Measurements from ENCODE around the gene ASB3.

ASB3 gene

GRCh38 chr2:53633441-53633840, 153.3 kb downstream of the ASB3 start:
- no peak overlapping the region for H3K9ac ChIP-seq (ENCODE audit: low read depth, low read length, poor library complexity)
- no peak overlapping the region for H3K4me3 ChIP-seq (ENCODE audit: low read length in 2 of 2)
- no peak for DNase-seq (ENCODE audit: low spot score)
- no peak overlapping the region for H2BK5ac ChIP-seq (ENCODE audit: low read length)
- H3K18ac ChIP-seq (ENCODE audit: low read length): no peak overlapping the region
- H4K91ac ChIP-seq (ENCODE audit: low read depth, low read length, poor library complexity): no peak overlapping the region
- H3K4me1 ChIP-seq (ENCODE audit: control insufficient read depth in 2 of 2, insufficient read depth in 1 of 2, low read depth in 1 of 2, low read length in 2 of 2): peaks cover 0 to 8% of the 10 kb centered on the region in 2 donors
- no peaks in the 10 kb centered on the region for H3K9me3 ChIP-seq (replicated peaks in 1 of 2; ENCODE audit: control insufficient read depth in 2 of 2, insufficient read depth in 1 of 2, low read depth in 1 of 2, low read length in 2 of 2)
- no peak overlapping the region for H2AFZ ChIP-seq (ENCODE audit: low read length)
- no peak overlapping the region for H3K23ac ChIP-seq (ENCODE audit: low read depth, low read length, poor library complexity)
- no peak overlapping the region for H4K8ac ChIP-seq (ENCODE audit: low read depth, low read length)
- no peak overlapping the region for H3K4me2 ChIP-seq (ENCODE audit: insufficient read depth, low read length, poor library complexity, severe bottlenecking)
- H3K36me3 ChIP-seq (replicated peaks in 1 of 2; ENCODE audit: control insufficient read depth in 2 of 2, insufficient read depth in 2 of 2, low read length in 2 of 2): no peaks in the 10 kb centered on the region
- H2BK12ac ChIP-seq (ENCODE audit: low read length): no peak overlapping the region
- WGBS, 2 donors (ENCODE audit: extremely low coverage in 2 of 2, insufficient read length in 2 of 2, insufficient replicate concordance in 1 of 2): no CpG with 5 or more reads among the region's 1 CpG
- H3K14ac ChIP-seq (ENCODE audit: low read length): no peak overlapping the region
- H3K27me3 ChIP-seq (ENCODE audit: control insufficient read depth in 3 of 3, insufficient read depth in 3 of 3, low read depth in 1 of 3, low read length in 3 of 3): no peaks in the 10 kb centered on the region
- no peak overlapping the region for H3K4ac ChIP-seq (ENCODE audit: low read length)
- no peak overlapping the region for H2BK15ac ChIP-seq (ENCODE audit: low read length)
- H3K79me1 ChIP-seq (ENCODE audit: low read depth, low read length): no peaks in the 10 kb centered on the region
- no peak overlapping the region for H2AK5ac ChIP-seq (ENCODE audit: low read depth, low read length)
- H3K27ac ChIP-seq (replicated peaks; ENCODE audit: low read length): no peak overlapping the region
- no peak overlapping the region for H2BK120ac ChIP-seq (ENCODE audit: low read depth, low read length)

- no peak overlapping the region for H3K4ac ChIP-seq (ENCODE audit: low read length)
- H2AK5ac ChIP-seq (ENCODE audit: low read depth, low read length): no peak overlapping the region
- no peak overlapping the region for H2BK15ac ChIP-seq (ENCODE audit: low read length)
- no peak overlapping the region for H4K8ac ChIP-seq (ENCODE audit: low read depth, low read length)
- no peak overlapping the region for H2BK12ac ChIP-seq (ENCODE audit: low read length)
- no peak overlapping the region for H3K4me3 ChIP-seq (ENCODE audit: low read length in 2 of 2)
- no peak for DNase-seq (ENCODE audit: low spot score)
- no peaks in the 10 kb centered on the region for H3K9me3 ChIP-seq (replicated peaks in 1 of 2; ENCODE audit: control insufficient read depth in 2 of 2, insufficient read depth in 1 of 2, low read depth in 1 of 2, low read length in 2 of 2)
- H3K27me3 ChIP-seq (ENCODE audit: control insufficient read depth in 3 of 3, insufficient read depth in 3 of 3, low read depth in 1 of 3, low read length in 3 of 3): no peaks in the 10 kb centered on the region
- no peaks in the 10 kb centered on the region for H3K36me3 ChIP-seq (replicated peaks in 1 of 2; ENCODE audit: control insufficient read depth in 2 of 2, insufficient read depth in 2 of 2, low read length in 2 of 2)
- H2AFZ ChIP-seq (ENCODE audit: low read length): no peak overlapping the region
- no peak overlapping the region for H2BK120ac ChIP-seq (ENCODE audit: low read depth, low read length)
- no peak overlapping the region for H3K18ac ChIP-seq (ENCODE audit: low read length)
- no peak overlapping the region for H4K91ac ChIP-seq (ENCODE audit: low read depth, low read length, poor library complexity)
- H3K9ac ChIP-seq (ENCODE audit: low read depth, low read length, poor library complexity): no peak overlapping the region
- H3K4me1 ChIP-seq (ENCODE audit: control insufficient read depth in 2 of 2, insufficient read depth in 1 of 2, low read depth in 1 of 2, low read length in 2 of 2): peaks cover 0 to 8% of the 10 kb centered on the region in 2 donors
- H3K79me1 ChIP-seq (ENCODE audit: low read depth, low read length): no peaks in the 10 kb centered on the region
- no peak overlapping the region for H2BK5ac ChIP-seq (ENCODE audit: low read length)
- no CpG with 5 or more reads among the region's 1 CpG for WGBS, 2 donors (ENCODE audit: extremely low coverage in 2 of 2, insufficient read length in 2 of 2, insufficient replicate concordance in 1 of 2)
- no peak overlapping the region for H3K4me2 ChIP-seq (ENCODE audit: insufficient read depth, low read length, poor library complexity, severe bottlenecking)
- H3K14ac ChIP-seq (ENCODE audit: low read length): no peak overlapping the region
- H3K23ac ChIP-seq (ENCODE audit: low read depth, low read length, poor library complexity): no peak overlapping the region
- H3K27ac ChIP-seq (replicated peaks; ENCODE audit: low read length): no peak overlapping the region
These were observed 154.0 kb downstream of the ASB3 start for GRCh38 chr2:53632714-53633113.

DNA sequence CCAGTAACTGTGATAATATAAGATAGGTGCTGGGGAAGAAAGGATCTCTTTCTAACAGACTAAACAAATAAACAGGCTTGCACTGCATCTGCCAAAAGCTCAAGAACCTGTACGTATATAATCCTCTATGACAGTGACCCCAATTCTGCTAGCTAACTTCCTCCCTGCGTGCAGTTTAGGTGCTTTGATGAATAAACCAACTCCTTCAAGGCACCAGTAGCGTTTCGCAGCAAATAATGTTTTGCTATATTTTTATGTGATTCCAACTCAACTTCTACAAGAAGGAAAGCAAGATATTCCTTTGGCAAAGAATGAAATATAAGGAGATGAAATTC, 154.7 kb downstream of the ASB3 start:
- no peak overlapping the region for H3K9ac ChIP-seq (ENCODE audit: low read depth, low read length, poor library complexity)
- H3K18ac ChIP-seq (ENCODE audit: low read length): no peak overlapping the region
- no peak overlapping the region for H3K23ac ChIP-seq (ENCODE audit: low read depth, low read length, poor library complexity)
- no peak overlapping the region for H3K4me3 ChIP-seq (ENCODE audit: low read length in 2 of 2)
- H4K91ac ChIP-seq (ENCODE audit: low read depth, low read length, poor library complexity): no peak overlapping the region
- no peak overlapping the region for H2AFZ ChIP-seq (ENCODE audit: low read length)
- no peaks in the 10 kb centered on the region for H3K9me3 ChIP-seq (replicated peaks in 1 of 2; ENCODE audit: control insufficient read depth in 2 of 2, insufficient read depth in 1 of 2, low read depth in 1 of 2, low read length in 2 of 2)
- H2BK15ac ChIP-seq (ENCODE audit: low read length): no peak overlapping the region
- H3K14ac ChIP-seq (ENCODE audit: low read length): no peak overlapping the region
- no peak for DNase-seq (ENCODE audit: low spot score)
- H3K27ac ChIP-seq (replicated peaks; ENCODE audit: low read length): no peak overlapping the region
- no peak overlapping the region for H3K4me2 ChIP-seq (ENCODE audit: insufficient read depth, low read length, poor library complexity, severe bottlenecking)
- H2BK12ac ChIP-seq (ENCODE audit: low read length): no peak overlapping the region
- H3K4ac ChIP-seq (ENCODE audit: low read length): no peak overlapping the region
- no peaks in the 10 kb centered on the region for H3K27me3 ChIP-seq (ENCODE audit: control insufficient read depth in 3 of 3, insufficient read depth in 3 of 3, low read depth in 1 of 3, low read length in 3 of 3)
- H2AK5ac ChIP-seq (ENCODE audit: low read depth, low read length): no peak overlapping the region
- H3K79me1 ChIP-seq (ENCODE audit: low read depth, low read length): no peaks in the 10 kb centered on the region
- no CpG with 5 or more reads among the region's 4 CpGs for WGBS, 2 donors (ENCODE audit: extremely low coverage in 2 of 2, insufficient read length in 2 of 2, insufficient replicate concordance in 1 of 2)
- H3K4me1 ChIP-seq (ENCODE audit: control insufficient read depth in 2 of 2, insufficient read depth in 1 of 2, low read depth in 1 of 2, low read length in 2 of 2): peaks cover 0 to 8% of the 10 kb centered on the region in 2 donors
- no peak overlapping the region for H2BK120ac ChIP-seq (ENCODE audit: low read depth, low read length)
- no peaks in the 10 kb centered on the region for H3K36me3 ChIP-seq (replicated peaks in 1 of 2; ENCODE audit: control insufficient read depth in 2 of 2, insufficient read depth in 2 of 2, low read length in 2 of 2)
- H2BK5ac ChIP-seq (ENCODE audit: low read length): no peak overlapping the region
- no peak overlapping the region for H4K8ac ChIP-seq (ENCODE audit: low read depth, low read length)

DNA sequence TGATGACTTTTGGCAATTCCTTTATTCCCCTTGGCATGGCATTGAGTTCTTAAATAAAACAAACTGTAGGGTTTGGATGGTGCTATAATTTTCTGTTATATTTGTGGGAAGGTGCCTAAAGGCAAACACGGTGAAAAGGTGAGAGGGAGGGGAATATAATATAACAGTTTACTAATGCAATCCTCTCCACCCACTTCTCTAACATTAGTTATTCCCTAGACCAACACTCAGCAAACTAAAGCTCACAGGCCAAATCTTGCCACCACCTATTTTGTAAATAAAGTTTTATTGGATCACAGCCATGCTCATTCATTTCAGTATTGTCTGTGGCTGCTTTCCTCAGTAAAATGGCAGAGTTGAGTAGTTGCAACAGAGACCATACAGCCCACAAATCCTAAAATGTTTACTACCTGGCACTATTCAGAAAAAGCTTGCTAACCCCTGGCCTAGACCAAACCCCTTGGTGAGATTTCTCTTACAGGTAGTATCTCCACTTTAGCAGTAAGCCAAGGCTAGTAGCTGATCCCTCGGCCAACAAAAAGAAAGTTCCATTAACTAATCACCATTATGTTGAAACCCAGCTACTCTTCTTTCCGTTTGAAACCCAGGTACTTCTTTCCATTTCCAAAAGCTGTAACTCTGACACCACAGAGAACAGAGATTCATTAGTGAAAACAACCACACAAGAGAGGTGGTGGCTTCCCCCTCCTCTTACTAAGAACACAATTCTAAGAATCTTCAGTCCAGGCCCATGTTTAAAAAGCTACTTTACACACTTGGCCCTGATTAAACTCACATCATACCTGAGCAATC, 155.2 kb downstream of the ASB3 start:
- Histone ChIP-seq H2AK5ac (ENCODE audit: low read depth, low read length) (no peak overlapping the region), H3K4ac (ENCODE audit: low read length) (no peak overlapping the region), H2BK15ac (ENCODE audit: low read length) (no peak overlapping the region), H3K4me2 (ENCODE audit: insufficient read depth, low read length, poor library complexity, severe bottlenecking) (no peak overlapping the region), H3K27ac (replicated peaks; ENCODE audit: low read length) (no peak overlapping the region), H3K4me1 (ENCODE audit: control insufficient read depth in 2 of 2, insufficient read depth in 1 of 2, low read depth in 1 of 2, low read length in 2 of 2) (peaks cover 0 to 8% of the 10 kb centered on the region in 2 donors), H3K36me3 (replicated peaks in 1 of 2; ENCODE audit: control insufficient read depth in 2 of 2, insufficient read depth in 2 of 2, low read length in 2 of 2) (no peaks in the 10 kb centered on the region), H3K79me1 (ENCODE audit: low read depth, low read length) (no peaks in the 10 kb centered on the region), H3K14ac (ENCODE audit: low read length) (no peak overlapping the region), H4K91ac (ENCODE audit: low read depth, low read length, poor library complexity) (no peak overlapping the region), H2AFZ (ENCODE audit: low read length) (no peak overlapping the region), H2BK12ac (ENCODE audit: low read length) (no peak overlapping the region), H3K23ac (ENCODE audit: low read depth, low read length, poor library complexity) (no peak overlapping the region), H2BK120ac (ENCODE audit: low read depth, low read length) (no peak overlapping the region), H3K9me3 (replicated peaks in 1 of 2; ENCODE audit: control insufficient read depth in 2 of 2, insufficient read depth in 1 of 2, low read depth in 1 of 2, low read length in 2 of 2) (no peaks in the 10 kb centered on the region), H3K18ac (ENCODE audit: low read length) (no peak overlapping the region), H4K8ac (ENCODE audit: low read depth, low read length) (no peak overlapping the region), H3K9ac (ENCODE audit: low read depth, low read length, poor library complexity) (no peak overlapping the region), H3K4me3 (ENCODE audit: low read length in 2 of 2) (no peak overlapping the region), H3K27me3 (ENCODE audit: control insufficient read depth in 3 of 3, insufficient read depth in 3 of 3, low read depth in 1 of 3, low read length in 3 of 3) (no peaks in the 10 kb centered on the region), H2BK5ac (ENCODE audit: low read length) (no peak overlapping the region)
- WGBS, 2 donors (ENCODE audit: extremely low coverage in 2 of 2, insufficient read length in 2 of 2, insufficient replicate concordance in 1 of 2): no CpG with 5 or more reads among the region's 3 CpGs
- DNase-seq (ENCODE audit: low spot score): no peak

All from neuronal stem cell (in vitro differentiated cells).